ENCODE data around the gene IGHMBP2.

IGHMBP2 gene

DNA sequence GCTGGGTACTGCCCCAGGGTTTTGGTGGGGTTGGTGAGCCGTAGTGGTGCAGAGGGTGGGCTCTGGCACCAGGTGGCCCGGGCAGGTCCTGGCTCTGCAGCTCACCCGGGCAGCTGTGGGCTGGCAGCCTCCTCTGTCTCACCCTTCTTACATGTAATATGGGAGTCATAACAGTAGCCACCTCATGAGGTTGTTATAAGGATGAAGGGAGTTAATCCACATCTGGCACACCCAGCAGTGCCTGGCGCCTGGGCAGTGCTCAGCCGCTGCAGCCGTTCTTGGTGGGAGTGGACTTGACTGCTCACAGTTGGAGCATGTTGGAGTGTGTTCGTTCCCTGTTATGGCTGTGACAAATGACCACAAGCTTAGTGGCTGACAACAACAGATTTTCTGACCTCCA is 28.7 kb downstream of the IGHMBP2 start:
- Histone ChIP-seq H3K9ac (ENCODE audit: low read depth, low read length) (no peak overlapping the region), H3K4me1 (ENCODE audit: insufficient read depth, low read length) (no peaks in the 10 kb centered on the region), H3K79me2 (ENCODE audit: insufficient read depth, low read length) (no peaks in the 10 kb centered on the region), H2AFZ (ENCODE audit: low read depth, low read length) (no peak overlapping the region), H3K4me3 (ENCODE audit: low read depth in 1 of 2, low read length in 2 of 2) (no peak overlapping the region), H3K9me3 (ENCODE audit: insufficient read depth, low read length, severe bottlenecking) (no peaks in the 10 kb centered on the region), H3K27me3 (ENCODE audit: insufficient read depth, low read length, poor library complexity) (no peaks in the 10 kb centered on the region), H3K27ac (ENCODE audit: low read length) (no peak overlapping the region), H3K36me3 (ENCODE audit: insufficient read depth, low read length) (peaks cover 83% of the 10 kb centered on the region), H4K20me1 (ENCODE audit: insufficient read depth, low read length) (peaks cover 10% of the 10 kb centered on the region; the same call in 1 of the 2 replicates), H3K4me2 (ENCODE audit: insufficient read depth, low read length) (no peak overlapping the region)
- no peak for ATAC-seq (ENCODE audit: insufficient read depth, low read depth)
- TF ChIP-seq CTCF (IDR thresholded peaks at IDR 0.05; ENCODE audit: borderline replicate concordance, extremely low read depth, low read length, poor library complexity, severe bottlenecking), result no peak
- no peak for TF ChIP-seq EZH2 (IDR thresholded peaks at IDR 0.05; ENCODE audit: borderline replicate concordance, low read depth, low read length, severe bottlenecking)
- DNase-seq, result no peak

GRCh38 chr11:68932933-68933577 is 29.4 kb downstream of the IGHMBP2 start:
- H3K4me1 ChIP-seq (ENCODE audit: insufficient read depth, low read length), result no peaks in the 10 kb centered on the region
- H3K27ac ChIP-seq (ENCODE audit: low read length), result no peak overlapping the region
- TF ChIP-seq CTCF (IDR thresholded peaks at IDR 0.05; ENCODE audit: borderline replicate concordance, extremely low read depth, low read length, poor library complexity, severe bottlenecking) (no peak), EZH2 (IDR thresholded peaks at IDR 0.05; ENCODE audit: borderline replicate concordance, low read depth, low read length, severe bottlenecking) (no peak)
- no peak overlapping the region for H3K4me2 ChIP-seq (ENCODE audit: insufficient read depth, low read length)
- no peaks in the 10 kb centered on the region for H3K9me3 ChIP-seq (ENCODE audit: insufficient read depth, low read length, severe bottlenecking)
- peaks cover 10% of the 10 kb centered on the region; the same call in 1 of the 2 replicates for H4K20me1 ChIP-seq (ENCODE audit: insufficient read depth, low read length)
- H3K27me3 ChIP-seq (ENCODE audit: insufficient read depth, low read length, poor library complexity), result no peaks in the 10 kb centered on the region
- no peak overlapping the region for H3K9ac ChIP-seq (ENCODE audit: low read depth, low read length)
- no peak for DNase-seq
- H3K36me3 ChIP-seq (ENCODE audit: insufficient read depth, low read length), result peaks cover 83% of the 10 kb centered on the region
- H2AFZ ChIP-seq (ENCODE audit: low read depth, low read length), result no peak overlapping the region
- no peak for ATAC-seq (ENCODE audit: insufficient read depth, low read depth)
- no peaks in the 10 kb centered on the region for H3K79me2 ChIP-seq (ENCODE audit: insufficient read depth, low read length)
- no peak overlapping the region for H3K4me3 ChIP-seq (ENCODE audit: low read depth in 1 of 2, low read length in 2 of 2)

GRCh38 chr11:68933605-68934320 is 30.1 kb downstream of the IGHMBP2 start:
- Histone ChIP-seq H3K79me2 (ENCODE audit: insufficient read depth, low read length) (no peaks in the 10 kb centered on the region), H3K4me1 (ENCODE audit: insufficient read depth, low read length) (no peaks in the 10 kb centered on the region), H4K20me1 (ENCODE audit: insufficient read depth, low read length) (peaks cover 12% of the 10 kb centered on the region; the same call in 1 of the 2 replicates), H3K36me3 (ENCODE audit: insufficient read depth, low read length) (peaks cover 83% of the 10 kb centered on the region), H2AFZ (ENCODE audit: low read depth, low read length) (no peak overlapping the region), H3K27me3 (ENCODE audit: insufficient read depth, low read length, poor library complexity) (no peaks in the 10 kb centered on the region), H3K4me2 (ENCODE audit: insufficient read depth, low read length) (no peak overlapping the region), H3K27ac (ENCODE audit: low read length) (no peak overlapping the region), H3K9me3 (ENCODE audit: insufficient read depth, low read length, severe bottlenecking) (no peaks in the 10 kb centered on the region), H3K4me3 (ENCODE audit: low read depth in 1 of 2, low read length in 2 of 2) (no peak overlapping the region), H3K9ac (ENCODE audit: low read depth, low read length) (no peak overlapping the region)
- no peak for ATAC-seq (ENCODE audit: insufficient read depth, low read depth)
- TF ChIP-seq CTCF (IDR thresholded peaks at IDR 0.05; ENCODE audit: borderline replicate concordance, extremely low read depth, low read length, poor library complexity, severe bottlenecking) (no peak), EZH2 (IDR thresholded peaks at IDR 0.05; ENCODE audit: borderline replicate concordance, low read depth, low read length, severe bottlenecking) (no peak)
- no peak for DNase-seq

Measured in DND-41 (cell line).